Thoracic aorta (tissue), 2 donors: ENCODE results near the gene RFTN1. TPM values are rescaled to one million over a fixed set of nuclear protein-coding genes. Genes with fewer than 3 reads are reported as not detected.
A peak's percentile ranks its signal among the peaks of the same experiment; 100 is the strongest.

ENCODE experiments used
- ATAC-seq: fragments of 150-250 bp; one replicate; pipeline ENCODE4 v1.8.0; 2017; ENCODE audit warnings: low read depth; ENCODE audit not compliant: insufficient number of reproducible peaks, low FRiP score
- DNase-seq: peaks from one replicate; pipeline ENCODE4 v3.0.0-alpha.2; 2020; ENCODE audit warnings: low spot score
- H3K27ac ChIP-seq, 2 donors: fragments of 200-600 bp; sonication (generic); 1 replicate in 1 of 2; 2 replicates in 1 of 2; pipeline ENCODE4 v1.5.1; 2016; ENCODE audit warnings: mild to moderate bottlenecking in 2 of 2, moderate library complexity in 2 of 2
- H3K27me3 ChIP-seq: fragments of 200-600 bp; sonication (generic); replicated peaks from 2 replicates; pipeline ENCODE4 v1.6.0; 2016; ENCODE audit warnings: mild to moderate bottlenecking; ENCODE audit not compliant: insufficient read depth
- H3K36me3 ChIP-seq: fragments of 200-600 bp; sonication (generic); one replicate; pipeline ENCODE4 v1.5.1; 2016
- H3K4me1 ChIP-seq, 2 donors: fragments of 200-600 bp; sonication (generic); 1 replicate in 1 of 2; 2 replicates in 1 of 2; pipeline versions ENCODE4 v1.5.1 to v1.6.0; 2016; ENCODE audit warnings: low read depth in 2 of 2, mild to moderate bottlenecking in 1 of 2; ENCODE audit not compliant: control insufficient read depth in 1 of 2
- H3K4me3 ChIP-seq: fragments of 200-600 bp; sonication (generic); 2 replicates; pipeline ENCODE4 v1.5.1; 2016; ENCODE audit warnings: mild to moderate bottlenecking
- H3K9me3 ChIP-seq: fragments of 200-600 bp; sonication (generic); 2 replicates; pipeline ENCODE4 v1.5.1; 2016
- CTCF ChIP-seq: fragments of 200-600 bp; sonication (generic); IDR thresholded peaks from one replicate; pipeline ENCODE4 v1.5.1; 2019; ENCODE audit warnings: antibody characterized with exemption
- total RNA-seq, 2 donors: library from RNA; depleted of rRNA; stranded (reverse); fragments of >200 nt; gene quantifications; one replicate each; pipeline versions ENCODE4 v1.1.0 to v1.2.3, GENCODE V29; 2016

The RFTN1 gene
- total RNA-seq, 2 donors from 2014 or later: 69.7 to 108 TPM

- Histone ChIP-seq H3K27me3 (no peaks in the 10 kb centered on the region), H3K27ac (peak overlapping the region in 1 of 2 donors; percentile 16), H3K9me3 (no peaks in the 10 kb centered on the region), H3K4me1 (peaks cover 13 to 28% of the 10 kb centered on the region in 2 donors), H3K4me3 (no peak overlapping the region), H3K36me3 (no peaks in the 10 kb centered on the region)
- DNase-seq (no peak), ATAC-seq (no peak)
- peak; percentile 54 for TF ChIP-seq CTCF
Measured at GRCh38 chr3:16516695-16517481, 3.4 kb upstream of the RFTN1 start.

GRCh38 chr3:16515885-16516420 is 2.5 kb upstream of the RFTN1 start:
- Histone ChIP-seq H3K27ac (peak overlapping the region in 1 of 2 donors; percentile 16), H3K4me1 (peaks cover 21 to 37% of the 10 kb centered on the region in 2 donors), H3K4me3 (no peak overlapping the region), H3K9me3 (no peaks in the 10 kb centered on the region), H3K36me3 (no peaks in the 10 kb centered on the region), H3K27me3 (no peaks in the 10 kb centered on the region)
- no peak for DNase-seq
- ATAC-seq: no peak
- TF ChIP-seq CTCF: no peak

GRCh38 chr3:16514755-16515353 is 1.4 kb upstream of the RFTN1 start:
- TF ChIP-seq CTCF: no peak
- no peaks in the 10 kb centered on the region for H3K27me3 ChIP-seq
- H3K9me3 ChIP-seq: no peaks in the 10 kb centered on the region
- DNase-seq (no peak), ATAC-seq (no peak)
- H3K27ac ChIP-seq: peak overlapping the region in 1 of 2 donors; percentile 86
- peak overlapping the region; percentile 96 for H3K4me3 ChIP-seq
- H3K36me3 ChIP-seq: no peaks in the 10 kb centered on the region
- H3K4me1 ChIP-seq: peaks cover 32 to 48% of the 10 kb centered on the region in 2 donors

- H3K27ac ChIP-seq: peak overlapping the region; percentile 54 to 86
- no peak for TF ChIP-seq CTCF
- H3K36me3 ChIP-seq: no peaks in the 10 kb centered on the region
- H3K4me1 ChIP-seq: peaks cover 34 to 55% of the 10 kb centered on the region in 2 donors
- H3K4me3 ChIP-seq: peak overlapping the region; percentile 96
- H3K9me3 ChIP-seq: no peaks in the 10 kb centered on the region
- DNase-seq: no peak
- no peak for ATAC-seq
- H3K27me3 ChIP-seq: no peaks in the 10 kb centered on the region
Measured at GRCh38 chr3:16514021-16514700, 662 bp upstream of the RFTN1 start.
